ENCODE results near the gene TRIM43B.
"Not testable (repeated sequence)": the region's sequence is repeated elsewhere in the genome, so short reads cannot be mapped to it uniquely, and the experiment has no call there.

Gene TRIM43B

DNA sequence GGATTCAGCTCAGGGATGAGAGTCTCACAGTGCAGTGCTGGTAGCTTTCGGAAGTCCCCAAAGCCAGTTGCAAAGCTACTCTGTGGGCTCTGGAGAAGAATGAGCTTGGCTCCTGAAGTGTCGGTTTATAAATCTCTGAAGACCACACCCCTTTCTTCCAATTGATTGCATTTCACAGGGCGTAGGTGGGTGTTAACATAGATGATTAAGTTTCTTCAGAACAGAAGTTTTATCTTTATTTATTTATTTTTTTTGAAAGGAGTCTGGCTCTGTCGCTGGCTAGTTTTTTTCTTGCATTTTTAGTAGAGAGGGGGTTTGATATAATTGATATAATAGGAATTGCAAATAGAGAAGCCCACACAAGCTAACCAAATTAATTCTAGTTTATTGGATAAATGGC lies at the start of gene TRIM43B:
TSS of gene TRIM43B (minus strand) at position 101 of the 400 bp plus-strand sequence. CDS start 2,040 bp downstream, outside the sequence.
- DNase-seq: not testable (repeated sequence)

DNA sequence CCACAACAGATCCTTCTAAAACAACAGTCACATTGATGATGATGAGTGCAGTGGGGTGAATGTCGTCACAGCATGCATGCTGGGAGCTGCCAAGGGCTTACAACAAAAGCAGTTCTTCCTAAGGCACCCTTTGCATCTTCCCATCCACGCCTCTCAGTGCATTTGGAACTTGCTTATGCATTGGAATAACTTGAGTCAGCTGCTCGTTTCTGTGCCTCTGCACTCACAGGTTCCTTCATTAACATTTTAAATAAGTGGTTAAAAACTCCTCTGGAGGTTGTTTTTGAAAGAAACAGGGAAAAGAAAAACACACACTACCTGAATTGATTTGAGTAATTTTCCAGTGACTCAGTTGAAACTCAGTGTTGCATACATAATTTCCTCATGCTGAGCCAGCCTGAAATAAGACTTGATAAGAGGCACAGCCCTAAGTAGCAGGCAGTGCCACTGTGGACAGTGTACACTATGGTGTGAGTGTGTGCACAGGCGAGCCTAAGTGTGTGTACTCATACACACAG lies 46.8 kb upstream of the TRIM43B start:
- no peak for DNase-seq

DNA sequence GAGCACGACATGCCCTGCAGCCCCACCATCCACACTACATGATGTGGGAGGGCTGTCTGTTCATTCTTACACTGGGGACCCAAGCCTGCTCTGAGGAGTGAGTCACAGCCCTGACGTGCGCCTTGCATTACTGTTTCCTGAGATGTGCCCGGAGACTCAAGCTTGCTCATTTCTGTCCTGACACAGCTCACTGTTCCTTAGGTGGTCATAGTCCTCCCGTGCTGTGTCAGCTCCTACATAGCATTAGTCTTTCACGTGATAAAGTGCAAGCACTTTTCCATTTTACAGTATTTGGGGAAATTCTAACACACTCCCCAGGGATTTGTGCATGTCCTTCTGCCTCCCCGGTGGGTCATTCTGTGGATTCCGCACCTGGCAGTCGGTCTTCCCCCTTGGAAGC lies 46.2 kb upstream of the TRIM43B start:
- no peak for DNase-seq

DNA sequence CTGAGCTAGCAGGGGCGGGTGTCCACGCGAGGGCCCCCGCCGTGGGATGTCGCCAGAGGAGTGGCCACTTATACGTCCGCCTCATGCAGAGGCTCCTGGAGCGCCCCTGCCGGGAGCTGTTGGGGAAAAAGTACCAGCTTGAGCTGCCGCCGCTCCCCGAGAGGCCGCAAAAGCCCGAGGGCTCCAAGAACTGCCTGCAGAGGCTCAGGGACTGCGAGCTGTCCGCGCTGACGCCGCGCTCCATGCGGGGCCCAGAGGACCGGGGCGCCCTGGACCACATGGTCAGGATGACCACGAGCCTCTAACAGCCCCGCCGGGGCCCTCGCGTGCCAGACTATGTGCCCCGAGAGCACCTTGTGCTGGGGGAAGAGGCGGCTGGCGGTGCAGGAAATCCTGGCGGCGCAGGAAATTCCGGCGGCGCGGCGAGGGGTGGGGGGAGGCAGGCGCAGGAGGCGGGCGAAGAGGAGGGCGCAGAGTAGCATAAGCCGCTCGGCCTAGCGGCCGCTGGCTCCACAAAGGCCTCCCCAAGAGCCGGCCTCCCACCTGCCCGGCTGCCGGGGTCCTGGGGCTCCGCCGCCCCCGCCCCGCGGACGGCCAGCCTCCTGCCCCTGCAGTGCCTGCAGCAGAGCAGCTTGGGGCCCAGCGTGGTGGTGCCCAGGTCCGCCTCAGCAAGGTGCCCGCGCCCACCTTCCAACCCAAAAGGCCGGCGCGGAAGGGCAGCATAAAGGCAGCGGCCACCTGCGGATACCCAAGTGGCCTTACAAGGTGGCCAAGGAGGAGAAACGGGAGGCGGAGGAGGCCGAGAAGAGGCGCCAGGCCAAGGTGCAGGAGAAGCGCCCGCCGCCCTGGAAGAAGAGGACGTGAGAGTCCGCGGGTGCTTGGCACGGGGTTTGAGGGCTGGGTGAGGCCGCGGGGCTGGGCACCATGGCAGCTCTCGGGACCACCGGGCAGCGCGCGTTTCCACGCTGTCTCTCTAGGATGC lies 42.1 kb upstream of the TRIM43B start:
- peak; percentile 14 to 57 for DNase-seq

DNA sequence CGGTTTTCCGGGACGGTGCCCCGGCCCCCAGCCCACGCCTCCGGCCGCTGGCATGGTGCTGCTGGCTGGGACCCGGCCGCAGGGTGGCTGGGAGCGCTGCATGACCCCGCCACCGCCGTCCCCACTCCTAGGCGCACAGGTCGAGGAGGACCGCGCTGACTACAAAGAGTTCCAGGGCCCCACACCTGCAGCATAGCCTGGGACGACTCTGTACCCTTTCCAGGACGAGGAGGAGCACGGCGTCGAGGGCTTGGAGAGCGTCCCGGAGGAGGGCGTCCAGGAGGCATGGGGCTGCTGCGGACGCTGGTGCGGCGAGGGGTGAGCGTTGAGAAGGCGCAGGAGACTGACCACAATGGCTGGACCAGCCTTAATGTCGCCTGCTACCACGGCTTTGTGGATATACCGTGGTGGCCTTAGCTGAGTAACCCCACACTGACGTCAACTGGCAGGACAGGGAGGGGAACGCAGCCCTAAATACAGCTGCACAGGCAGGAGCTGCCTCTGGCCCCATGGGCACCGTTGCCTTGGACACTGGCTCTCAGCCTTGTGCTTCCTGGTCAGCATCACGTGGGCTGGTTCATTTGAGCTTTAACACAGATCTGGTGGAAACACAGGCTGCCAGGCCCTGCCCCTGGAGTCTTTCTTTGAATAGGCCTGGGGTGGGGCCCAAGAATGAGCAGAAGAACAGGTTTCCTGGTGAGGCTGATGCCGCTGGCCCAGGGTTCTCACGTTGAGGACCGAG lies 40.9 kb upstream of the TRIM43B start:
- no peak for DNase-seq

DNA sequence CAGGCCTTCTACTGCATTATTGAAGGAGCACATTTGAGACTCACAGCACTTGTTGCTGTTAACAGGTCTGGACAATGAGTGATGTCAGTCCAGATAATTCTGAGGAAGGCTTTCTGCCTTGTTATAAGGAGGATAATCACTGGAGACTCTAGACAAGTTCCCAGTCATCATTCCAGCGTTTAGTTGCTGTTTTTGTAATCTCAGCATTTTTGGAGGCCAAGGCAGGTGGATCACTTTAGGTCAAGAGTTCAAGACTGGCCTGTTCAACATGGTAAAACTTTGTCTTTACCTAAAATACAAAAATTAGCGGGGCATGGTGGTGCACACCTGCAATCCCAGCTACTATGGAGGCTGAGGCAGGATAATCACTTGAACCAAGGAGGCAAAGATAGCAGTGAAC lies 39.6 kb upstream of the TRIM43B start:
- no peak for DNase-seq

DNA sequence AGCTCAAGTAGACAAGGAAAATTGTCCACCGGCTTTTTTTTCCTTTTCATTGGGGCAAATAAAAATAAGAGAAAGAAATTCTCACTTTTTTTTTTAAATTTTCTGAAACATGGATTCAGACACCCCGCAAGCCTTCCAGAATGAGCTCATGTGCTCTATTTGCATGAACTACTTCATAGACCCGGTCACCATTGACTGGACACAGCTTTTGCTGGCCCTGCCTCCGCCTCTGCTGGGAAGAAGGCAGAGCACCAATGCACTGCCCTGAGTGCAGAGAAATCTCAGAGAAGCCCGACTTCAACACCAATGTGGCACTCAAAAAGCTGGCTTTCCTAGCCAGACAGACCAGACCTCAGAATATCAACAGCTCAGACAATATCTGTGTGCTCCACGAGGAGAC lies 30.2 kb upstream of the TRIM43B start:
- DNase-seq: no peak

DNA sequence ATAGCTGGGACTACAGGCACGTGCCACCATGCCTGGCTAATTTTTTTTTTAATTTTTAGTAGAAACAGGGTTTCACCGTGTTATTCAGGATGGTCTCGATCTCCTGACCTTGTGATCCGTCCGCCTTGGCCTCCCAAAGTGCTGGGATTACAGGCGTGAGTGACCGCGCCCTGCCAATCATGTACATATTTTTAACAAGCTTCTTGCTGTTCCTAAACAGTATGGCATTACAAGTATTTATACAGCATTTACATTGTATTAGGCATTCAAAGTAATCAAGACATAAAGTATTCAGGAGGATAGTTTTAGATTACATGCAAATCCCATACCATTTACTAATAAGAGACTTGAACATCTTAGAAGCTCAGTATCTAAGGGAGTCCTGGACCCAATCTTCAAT lies 29.7 kb upstream of the TRIM43B start:
- not testable (repeated sequence) for DNase-seq

DNA sequence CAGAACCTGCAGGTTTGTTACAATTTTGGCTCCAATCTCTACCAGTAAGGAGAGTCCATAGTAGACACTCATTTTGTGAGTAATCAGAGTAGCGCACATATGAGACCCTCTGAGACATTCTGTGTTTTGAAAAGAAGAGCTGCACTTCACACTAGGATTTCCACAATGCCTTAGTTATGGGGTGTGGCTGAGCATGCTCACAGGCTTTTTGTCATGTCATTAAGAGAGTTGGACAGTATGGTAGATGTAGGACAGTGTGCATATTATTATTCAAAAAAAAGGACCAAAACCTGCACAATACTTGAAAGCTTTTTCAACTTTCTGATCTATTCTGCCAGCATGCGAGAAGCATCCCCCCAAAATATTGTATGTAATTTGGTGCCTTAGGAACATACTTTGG lies 24.9 kb upstream of the TRIM43B start:
- no peak for DNase-seq

DNA sequence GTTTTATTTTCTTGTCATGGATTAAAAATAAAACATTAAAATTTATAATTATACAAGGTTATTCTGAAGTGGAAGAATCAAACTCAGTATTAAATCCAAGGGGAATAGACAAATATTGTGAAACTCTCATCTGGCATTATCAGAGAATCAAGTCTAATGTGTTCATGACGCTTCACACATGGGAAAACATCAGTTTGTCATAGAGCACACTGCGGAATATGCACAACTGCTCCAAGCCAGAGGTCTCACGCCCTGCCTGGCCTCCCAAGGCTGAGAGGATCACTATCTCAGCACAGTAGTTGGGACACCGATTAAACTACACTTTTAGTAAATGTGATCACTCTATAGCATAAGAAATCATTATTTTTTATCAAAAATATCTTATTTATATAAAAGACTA lies 20.7 kb upstream of the TRIM43B start:
- no peak for DNase-seq

DNA sequence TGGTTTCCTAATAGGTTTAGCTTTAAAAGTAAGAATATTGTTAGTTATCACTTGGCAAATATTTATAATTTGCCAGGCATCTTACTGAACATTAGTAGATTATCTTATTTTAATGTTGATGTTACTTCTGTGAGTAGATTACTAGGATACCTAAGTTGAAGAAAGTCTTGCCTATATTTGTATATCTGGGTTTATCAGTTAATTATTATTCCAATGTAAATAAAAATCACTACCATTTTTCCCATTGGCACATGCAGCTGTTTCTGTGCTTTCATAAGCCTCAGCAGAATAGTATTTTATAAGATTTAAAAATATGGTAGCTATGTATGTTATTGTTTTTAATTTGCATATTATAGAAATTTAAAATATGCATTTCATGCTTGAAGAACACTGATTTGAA lies 16.3 kb upstream of the TRIM43B start:
- no peak for DNase-seq

DNA sequence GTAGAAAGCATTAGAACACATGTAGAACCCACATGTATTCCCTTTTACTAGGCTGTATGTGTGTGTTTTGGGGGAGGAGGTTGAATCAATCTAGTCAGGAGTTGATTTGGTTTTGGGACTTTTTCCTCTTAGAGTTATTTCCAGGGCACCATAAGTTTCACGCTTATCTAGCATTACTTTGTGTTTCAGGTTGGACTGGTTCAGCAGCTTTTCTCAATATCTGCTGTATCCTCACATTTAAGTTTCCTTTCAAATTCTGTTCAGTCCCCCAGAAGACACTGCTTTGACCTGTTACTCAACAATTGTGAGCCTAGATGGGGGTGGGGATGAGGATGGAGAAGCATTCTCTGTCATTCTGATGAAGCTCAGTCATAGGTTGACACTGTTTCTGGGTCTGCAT lies 7.5 kb upstream of the TRIM43B start:
- DNase-seq: not testable (repeated sequence)

DNA sequence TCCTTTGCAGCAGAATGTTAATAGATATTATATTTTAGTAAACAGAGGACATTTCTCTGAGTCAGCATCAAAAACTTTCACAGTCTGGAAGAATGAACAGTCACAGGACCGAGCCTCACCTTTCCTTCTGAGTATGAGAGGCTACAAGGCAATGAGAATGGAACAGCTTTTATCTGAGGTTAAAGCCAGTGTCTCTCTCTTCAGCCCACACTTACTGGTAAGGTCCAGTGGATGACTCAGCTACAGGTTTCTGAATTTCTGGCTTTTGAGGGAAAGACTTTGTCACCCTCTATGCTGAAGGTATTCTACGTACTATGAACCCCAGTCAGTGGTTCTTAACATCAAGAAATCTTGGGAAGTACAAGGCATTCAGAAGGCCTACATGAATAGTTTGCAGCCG lies 9.5 kb downstream of the TRIM43B start:
- not testable (repeated sequence) for DNase-seq

DNA sequence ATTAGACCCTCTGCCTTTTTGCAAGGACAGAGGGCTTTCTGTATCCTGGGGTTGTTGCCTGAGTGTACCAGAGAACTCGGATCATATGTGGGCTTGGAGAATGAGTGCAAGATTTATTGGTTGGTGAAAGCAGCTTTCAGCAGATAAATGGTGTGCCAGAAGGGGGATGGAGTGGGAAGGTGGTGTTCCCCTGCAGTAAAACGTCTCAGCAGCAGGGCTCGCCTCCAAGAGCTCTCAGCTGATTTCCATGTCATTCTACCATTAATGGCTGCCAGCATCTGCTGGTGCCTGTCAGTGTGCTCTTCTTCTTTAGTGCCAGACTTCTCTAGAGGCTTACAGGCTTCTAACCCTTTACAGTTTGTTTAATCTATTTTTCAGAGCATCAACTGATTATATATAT lies 16.6 kb downstream of the TRIM43B start:
- not testable (repeated sequence) for DNase-seq

DNA sequence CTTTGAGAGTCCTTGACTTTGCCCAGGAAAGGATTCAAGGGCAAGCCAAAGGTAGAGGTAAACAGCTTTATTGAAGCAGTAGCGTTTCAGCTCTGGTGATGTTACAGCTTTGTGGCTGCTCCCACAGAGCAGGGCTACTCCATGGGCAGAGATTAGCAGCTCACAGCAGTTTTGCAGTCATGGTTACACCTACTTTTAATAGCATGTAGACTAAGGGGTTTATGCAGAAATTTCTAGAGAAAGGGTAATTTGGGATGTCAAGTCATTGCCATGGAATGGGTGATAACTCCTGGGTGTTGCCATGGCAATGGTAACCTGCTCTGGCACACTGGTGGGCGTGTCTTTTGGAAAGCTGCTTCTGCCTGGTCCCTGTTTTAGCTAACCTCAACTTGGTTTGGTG lies 18.0 kb downstream of the TRIM43B start:
- not testable (repeated sequence) for DNase-seq

DNA sequence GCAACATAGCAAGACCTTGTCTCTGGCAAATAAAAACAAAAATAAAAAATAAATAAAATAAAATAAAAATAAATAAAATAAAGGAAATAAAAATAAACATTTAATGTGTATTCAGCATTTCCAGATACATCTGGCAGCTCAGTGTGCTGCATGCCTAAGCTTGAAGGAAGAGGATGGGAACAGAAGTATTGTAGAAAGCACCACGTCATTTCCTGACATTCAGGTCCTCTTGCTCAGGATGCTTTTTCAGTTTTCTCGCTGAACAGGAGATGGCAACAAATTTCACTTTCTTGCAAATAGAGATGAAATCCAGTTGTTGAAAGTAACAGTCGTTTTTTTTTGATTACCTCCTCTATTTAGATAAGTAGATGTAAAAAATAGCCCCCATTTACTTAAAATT lies 21.3 kb downstream of the TRIM43B start:
- DNase-seq: not testable (repeated sequence)

DNA sequence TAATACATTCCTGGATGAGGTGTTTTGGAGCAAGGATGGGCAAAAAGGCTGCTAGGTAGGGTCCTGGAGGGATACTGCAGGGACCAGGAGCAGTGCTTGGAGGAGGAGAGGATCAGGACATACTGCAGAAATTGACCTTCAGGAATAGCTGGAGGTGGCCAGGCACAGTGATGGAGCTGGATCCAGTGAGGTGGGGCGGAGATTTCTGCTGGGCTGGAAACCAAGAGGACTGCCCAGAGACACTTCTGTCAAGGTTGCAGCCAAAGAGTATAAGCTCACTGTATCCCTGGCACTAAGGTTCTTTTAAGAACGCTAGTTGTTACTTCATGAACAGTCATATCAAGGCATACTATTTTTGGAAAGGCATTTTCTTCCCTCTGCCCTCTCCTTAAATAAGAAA lies 39.2 kb downstream of the TRIM43B start:
- DNase-seq: not testable (repeated sequence)

DNA sequence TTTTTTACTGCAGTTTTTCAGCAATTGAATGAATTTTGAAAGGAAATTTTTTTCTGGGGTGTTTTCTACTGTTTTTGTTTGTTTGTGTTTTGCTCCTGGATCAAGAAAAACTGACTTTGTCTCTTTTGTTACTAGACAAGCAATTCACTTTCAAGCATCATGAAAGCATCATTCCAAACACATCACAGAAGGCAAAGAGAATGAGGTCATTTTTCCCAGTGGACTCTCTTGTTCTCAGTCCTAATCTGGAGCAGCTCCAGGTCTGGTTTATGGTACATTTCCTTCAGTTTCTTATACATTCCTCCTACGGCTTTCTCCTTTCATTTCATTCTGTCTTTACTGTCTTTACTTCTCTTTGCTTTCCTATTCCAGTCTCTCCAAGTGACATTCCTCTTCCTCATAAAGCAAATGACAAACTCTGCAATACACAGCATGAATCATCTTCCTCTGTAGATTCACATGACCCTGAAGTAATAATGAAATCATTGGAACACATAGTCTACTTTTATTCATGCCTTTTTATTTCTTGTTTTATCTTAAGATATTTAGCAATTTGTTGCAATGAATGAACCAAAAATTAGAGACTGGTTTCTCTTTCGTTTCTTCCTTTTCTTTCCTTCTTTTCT lies 42.0 kb downstream of the TRIM43B start:
- not testable (repeated sequence) for DNase-seq

DNA sequence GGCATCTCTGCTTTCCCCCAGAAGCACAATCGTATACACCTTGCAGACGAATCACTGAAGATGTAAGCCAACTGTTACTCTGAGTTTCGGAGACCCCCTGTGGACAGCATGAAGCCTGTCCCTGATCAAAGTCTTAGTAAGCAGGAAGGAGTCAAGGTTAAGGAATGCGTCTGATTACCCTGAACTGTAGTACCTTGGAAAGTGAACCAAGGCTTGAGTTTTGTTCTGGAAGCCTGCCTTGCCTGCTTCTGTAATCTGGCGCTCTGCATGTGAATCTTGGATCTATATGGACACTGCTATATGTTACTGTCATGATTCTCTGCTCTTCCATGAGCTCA lies 48.7 kb downstream of the TRIM43B start:
- DNase-seq: not testable (repeated sequence)

DNA sequence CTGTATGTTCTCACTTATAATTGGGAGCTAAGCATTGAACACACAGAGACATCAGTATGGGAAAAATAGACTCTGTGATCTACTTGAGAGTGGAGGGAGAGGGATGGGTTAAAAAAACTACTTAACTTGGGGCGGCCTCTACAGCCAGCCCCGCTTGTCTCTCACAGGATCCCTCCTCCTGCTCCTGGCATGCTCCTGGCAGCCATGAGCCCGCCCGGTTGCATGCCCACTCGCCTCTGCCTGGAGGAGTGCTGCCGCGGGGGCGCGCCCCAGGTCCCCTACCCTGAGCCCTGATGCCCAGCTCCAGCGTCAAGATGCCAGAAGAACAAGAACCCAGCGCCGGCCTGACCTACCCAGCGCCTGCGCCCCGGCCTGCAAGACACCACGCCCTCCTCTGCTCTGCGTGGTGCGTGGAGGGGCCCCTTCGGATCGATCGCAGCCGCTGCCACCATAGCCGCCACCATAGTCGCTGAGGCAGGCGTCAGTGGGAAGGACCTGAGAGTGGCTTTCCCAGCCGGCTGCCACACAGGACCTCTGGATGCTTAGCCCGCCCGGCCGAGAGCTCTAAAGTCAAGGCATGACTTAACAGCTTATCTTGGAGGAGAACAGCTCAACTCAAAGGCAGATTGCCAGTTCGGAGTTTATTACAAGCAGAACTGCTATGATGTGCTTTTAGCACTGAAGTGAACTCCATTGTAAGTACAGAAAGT lies 49.2 kb downstream of the TRIM43B start:
- DNase-seq: not testable (repeated sequence)

DNA sequence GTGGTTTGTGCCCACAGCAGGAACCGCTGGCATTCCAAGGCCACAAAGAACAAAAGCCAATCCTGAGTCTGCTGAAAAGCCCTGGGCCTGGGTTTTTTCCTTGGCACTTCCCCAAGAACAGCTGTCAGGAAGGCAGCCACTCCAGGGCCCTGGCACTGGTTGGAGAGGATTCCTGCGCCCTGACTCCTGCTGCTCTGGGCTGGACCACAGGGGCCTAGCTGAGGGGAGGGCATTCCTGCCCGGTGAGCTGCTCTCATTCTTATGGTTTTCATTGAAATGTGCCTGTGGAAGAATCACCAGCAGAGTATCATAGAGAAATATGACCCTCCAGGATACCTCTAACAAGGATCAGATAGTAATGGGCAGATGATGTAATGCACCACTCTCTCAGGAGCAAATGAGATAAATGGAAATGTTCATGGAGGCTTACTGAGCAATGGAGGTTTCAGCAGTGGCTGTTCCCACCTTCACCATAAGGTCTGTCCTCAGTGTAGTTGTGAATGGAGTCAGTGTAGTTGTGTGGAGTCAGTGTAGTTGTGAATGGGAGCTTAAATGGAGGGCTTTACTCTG lies 50.0 kb downstream of the TRIM43B start:
- DNase-seq: not testable (repeated sequence)

DNA sequence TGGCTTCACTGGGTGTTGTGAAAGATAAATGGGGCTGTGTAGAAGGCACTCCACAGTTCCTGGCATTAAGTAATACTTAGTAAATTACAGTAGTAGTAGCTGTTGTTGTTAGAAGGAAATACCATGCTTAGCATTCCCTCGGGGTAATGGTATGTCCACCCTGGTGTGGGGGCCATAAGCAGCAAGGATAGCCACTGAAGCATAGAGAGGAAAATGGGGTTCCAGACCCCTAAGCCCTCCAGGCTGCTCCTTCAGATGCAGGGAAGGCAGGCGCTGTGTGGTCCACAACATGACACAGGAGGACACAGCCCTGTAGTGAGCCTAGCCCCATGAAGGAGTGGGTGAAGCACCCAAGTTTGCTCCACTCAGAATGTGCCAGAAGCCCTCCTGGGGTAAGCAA lies 50.6 kb downstream of the TRIM43B start:
- not testable (repeated sequence) for DNase-seq
